ENCODE results near the gene AUTS2. TPM values are rescaled to one million over a fixed set of nuclear protein-coding genes. Genes with fewer than 3 reads are reported as not detected.

Gene AUTS2
- polyA plus RNA-seq, 1 experiment, result 0.54 TPM

GRCh38 chr7:69859342-69859741, 261.1 kb downstream of the AUTS2 start:
- Histone ChIP-seq H3K36me3 (ENCODE audit: control insufficient read depth, insufficient read depth, low read length) (no peaks in the 10 kb centered on the region), H3K4me3 (ENCODE audit: low read depth, low read length) (no peak overlapping the region), H3K27me3 (ENCODE audit: control insufficient read depth, insufficient read depth, low read length) (no peaks in the 10 kb centered on the region)
- no peak for DNase-seq (ENCODE audit: low read depth)
- POLR2A ChIA-PET, result no interaction called here
- CTCF ChIA-PET, result no interaction called here
- TF ChIP-seq CTCF (IDR thresholded peaks at IDR 0.05; ENCODE audit: insufficient read depth, low read depth, low read length), result no peak

- TF ChIP-seq CTCF (IDR thresholded peaks at IDR 0.05; ENCODE audit: insufficient read depth, low read depth, low read length), result no peak
- Histone ChIP-seq H3K36me3 (ENCODE audit: control insufficient read depth, insufficient read depth, low read length) (no peaks in the 10 kb centered on the region), H3K4me3 (ENCODE audit: low read depth, low read length) (no peak overlapping the region), H3K27me3 (ENCODE audit: control insufficient read depth, insufficient read depth, low read length) (no peaks in the 10 kb centered on the region)
- ChIA-PET CTCF (no interaction called here), POLR2A (no interaction called here)
- DNase-seq (ENCODE audit: low read depth), result no peak
These were observed 262.2 kb downstream of the AUTS2 start for GRCh38 chr7:69860486-69860885.

GRCh38 chr7:69860941-69861622, 262.8 kb downstream of the AUTS2 start:
- Histone ChIP-seq H3K27me3 (ENCODE audit: control insufficient read depth, insufficient read depth, low read length) (no peaks in the 10 kb centered on the region), H3K36me3 (ENCODE audit: control insufficient read depth, insufficient read depth, low read length) (no peaks in the 10 kb centered on the region), H3K4me3 (ENCODE audit: low read depth, low read length) (no peak overlapping the region)
- TF ChIP-seq CTCF (IDR thresholded peaks at IDR 0.05; ENCODE audit: insufficient read depth, low read depth, low read length), result no peak
- DNase-seq (ENCODE audit: low read depth), result no peak
- CTCF ChIA-PET, result no interaction called here
- POLR2A ChIA-PET, result no interaction called here

- CTCF ChIA-PET, result no interaction called here
- no peak for TF ChIP-seq CTCF (IDR thresholded peaks at IDR 0.05; ENCODE audit: insufficient read depth, low read depth, low read length)
- no peak overlapping the region for H3K4me3 ChIP-seq (ENCODE audit: low read depth, low read length)
These were observed 264.3 kb downstream of the AUTS2 start for GRCh38 chr7:69862413-69863064.

GRCh38 chr7:69864274-69864673, 266.0 kb downstream of the AUTS2 start:
- no peak overlapping the region for H3K4me3 ChIP-seq (ENCODE audit: low read depth, low read length)
- no peak for DNase-seq (ENCODE audit: low read depth)
- no peaks in the 10 kb centered on the region for H3K27me3 ChIP-seq (ENCODE audit: control insufficient read depth, insufficient read depth, low read length)
- no peak for TF ChIP-seq CTCF (IDR thresholded peaks at IDR 0.05; ENCODE audit: insufficient read depth, low read depth, low read length)
- no peaks in the 10 kb centered on the region for H3K36me3 ChIP-seq (ENCODE audit: control insufficient read depth, insufficient read depth, low read length)
- ChIA-PET POLR2A (no interaction called here), CTCF (no interaction called here)

More at GRCh38 chr7:69862413-69863064, 264.3 kb downstream of the AUTS2 start:
- POLR2A ChIA-PET, result no interaction called here
- no peak for DNase-seq (ENCODE audit: low read depth)
- Histone ChIP-seq H3K36me3 (ENCODE audit: control insufficient read depth, insufficient read depth, low read length) (no peaks in the 10 kb centered on the region), H3K27me3 (ENCODE audit: control insufficient read depth, insufficient read depth, low read length) (no peaks in the 10 kb centered on the region)

Measured in BJ (cell line).